ENCODE results near the gene LATS2.

GRCh38 chr13:20942938-20943559 is 118.3 kb downstream of the LATS2 start:
- TF ChIP-seq ZFP3 (CRISPR knock-in tag; IDR thresholded peaks at IDR 0.05) (no peak), SNAI2 (CRISPR knock-in tag; IDR thresholded peaks at IDR 0.05) (no peak), CSDC2 (CRISPR knock-in tag; IDR thresholded peaks at IDR 0.05) (no peak), ARNTL (CRISPR knock-in tag; IDR thresholded peaks at IDR 0.05; ENCODE audit: borderline replicate concordance, low read depth) (no peak), ZNF8 (CRISPR knock-in tag; IDR thresholded peaks at IDR 0.05) (no peak), ZNF70 (CRISPR knock-in tag; IDR thresholded peaks at IDR 0.05) (no peak), CREB5 (CRISPR knock-in tag; IDR thresholded peaks at IDR 0.05; ENCODE audit: low read depth) (no peak)
- TF ChIP-seq, protein P1, sequence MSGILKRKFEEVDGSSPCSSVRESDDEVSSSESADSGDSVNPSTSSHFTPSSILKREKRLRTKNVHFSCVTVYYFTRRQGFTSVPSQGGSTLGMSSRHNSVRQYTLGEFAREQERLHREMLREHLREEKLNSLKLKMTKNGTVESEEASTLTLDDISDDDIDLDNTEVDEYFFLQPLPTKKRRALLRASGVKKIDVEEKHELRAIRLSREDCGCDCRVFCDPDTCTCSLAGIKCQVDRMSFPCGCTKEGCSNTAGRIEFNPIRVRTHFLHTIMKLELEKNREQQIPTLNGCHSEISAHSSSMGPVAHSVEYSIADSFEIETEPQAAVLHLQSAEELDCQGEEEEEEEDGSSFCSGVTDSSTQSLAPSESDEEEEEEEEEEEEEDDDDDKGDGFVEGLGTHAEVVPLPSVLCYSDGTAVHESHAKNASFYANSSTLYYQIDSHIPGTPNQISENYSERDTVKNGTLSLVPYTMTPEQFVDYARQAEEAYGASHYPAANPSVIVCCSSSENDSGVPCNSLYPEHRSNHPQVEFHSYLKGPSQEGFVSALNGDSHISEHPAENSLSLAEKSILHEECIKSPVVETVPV (CRISPR knock-in tag; IDR thresholded peaks at IDR 0.05): no peak

All from SK-N-SH treated with all-trans-retinoic acid at 6 μM for 48 hours (cell line).